OCI-LY7 (cell line): ENCODE results near the gene GAST.

Source experiments
- EZH2phosphoT487 ChIP-seq: fragments of 200-600 bp; sonication (generic); IDR thresholded peaks from 2 replicates; pipeline ENCODE4 v1.6.1; 2018; ENCODE audit warnings: low read depth, borderline replicate concordance, mild to moderate bottlenecking, mixed run types, antibody characterized with exemption, low read length, moderate library complexity, mixed read lengths
- TF ChIP-seq, protein P1 (sequence below): fragments of 200-600 bp; sonication (generic); conservative IDR thresholded peaks from 2 replicates; pipeline ENCODE4 v1.5.1; 2014; ENCODE audit warnings: mild to moderate bottlenecking, antibody characterized with exemption, low read length, moderate library complexity, mixed read lengths

DNA sequence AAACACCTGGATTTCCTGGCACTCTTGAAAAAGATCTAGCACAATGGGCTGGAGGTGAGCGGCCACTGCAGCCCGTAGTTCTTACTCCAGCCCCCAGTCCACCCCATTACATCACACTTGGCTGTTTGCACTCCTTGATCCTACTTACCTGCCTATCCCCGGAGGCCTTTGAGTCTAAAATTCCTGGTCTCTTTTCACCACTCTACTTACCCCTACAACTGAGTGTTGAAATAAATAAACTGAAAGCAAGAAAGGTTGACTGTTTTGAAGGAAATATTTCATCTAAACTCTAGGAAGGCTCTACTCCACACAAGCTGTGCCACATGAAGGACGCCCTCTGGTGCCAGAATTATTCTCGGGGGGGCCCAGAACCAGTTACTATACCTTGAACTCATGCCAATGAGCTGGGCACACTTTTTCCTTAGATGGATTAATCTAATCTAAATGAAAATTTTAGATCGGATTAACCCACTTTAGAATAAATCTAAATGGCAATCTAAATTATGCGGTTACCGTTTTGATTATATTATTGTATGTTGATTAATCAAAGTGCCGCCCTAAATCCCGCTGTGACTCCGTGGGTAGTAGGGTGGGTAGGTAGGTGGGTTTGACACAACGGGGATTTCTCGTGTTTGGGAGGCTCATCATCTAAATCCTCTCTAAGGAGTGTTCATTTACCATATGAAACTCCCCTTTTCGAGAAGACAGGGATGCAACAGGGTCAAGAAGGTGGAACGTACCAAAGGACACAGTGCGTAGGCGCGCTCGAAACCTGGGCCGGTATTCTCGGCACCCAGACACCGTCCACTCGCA is 24.1 kb upstream of the GAST start:
- TF ChIP-seq, protein P1, sequence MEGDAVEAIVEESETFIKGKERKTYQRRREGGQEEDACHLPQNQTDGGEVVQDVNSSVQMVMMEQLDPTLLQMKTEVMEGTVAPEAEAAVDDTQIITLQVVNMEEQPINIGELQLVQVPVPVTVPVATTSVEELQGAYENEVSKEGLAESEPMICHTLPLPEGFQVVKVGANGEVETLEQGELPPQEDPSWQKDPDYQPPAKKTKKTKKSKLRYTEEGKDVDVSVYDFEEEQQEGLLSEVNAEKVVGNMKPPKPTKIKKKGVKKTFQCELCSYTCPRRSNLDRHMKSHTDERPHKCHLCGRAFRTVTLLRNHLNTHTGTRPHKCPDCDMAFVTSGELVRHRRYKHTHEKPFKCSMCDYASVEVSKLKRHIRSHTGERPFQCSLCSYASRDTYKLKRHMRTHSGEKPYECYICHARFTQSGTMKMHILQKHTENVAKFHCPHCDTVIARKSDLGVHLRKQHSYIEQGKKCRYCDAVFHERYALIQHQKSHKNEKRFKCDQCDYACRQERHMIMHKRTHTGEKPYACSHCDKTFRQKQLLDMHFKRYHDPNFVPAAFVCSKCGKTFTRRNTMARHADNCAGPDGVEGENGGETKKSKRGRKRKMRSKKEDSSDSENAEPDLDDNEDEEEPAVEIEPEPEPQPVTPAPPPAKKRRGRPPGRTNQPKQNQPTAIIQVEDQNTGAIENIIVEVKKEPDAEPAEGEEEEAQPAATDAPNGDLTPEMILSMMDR, result peak; percentile 93
- TF ChIP-seq EZH2phosphoT487, result no peak
